DMS 273 treated with DMSO at 0.1 percent for 48 hours (cell line): Measurements from ENCODE around the gene ATP8A2.

ENCODE experiments used
- DNase-seq: peaks from one replicate; lab custom pipeline; 2025; lab: John Stamatoyannopoulos, UW

Gene ATP8A2

DNA sequence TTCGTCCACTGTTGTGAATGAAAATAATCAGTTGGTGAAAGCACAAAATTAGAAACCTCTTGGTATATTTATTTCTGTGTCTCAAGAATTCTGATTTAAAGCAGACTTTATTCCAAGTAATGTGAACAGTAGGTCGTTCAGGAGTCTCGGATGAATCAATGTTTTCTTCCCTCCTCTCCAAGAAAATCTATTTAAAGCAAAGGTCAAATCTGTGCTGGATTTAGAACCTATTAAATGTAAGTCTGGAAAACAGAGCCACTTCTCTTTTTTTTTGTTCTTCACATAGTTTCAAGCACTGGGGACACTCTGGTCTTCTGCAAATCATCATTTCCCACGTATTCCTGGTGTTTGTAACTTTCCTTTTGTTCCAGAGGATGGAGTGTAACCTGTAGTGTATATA lies 312.7 kb downstream of the ATP8A2 start:
- no peak for DNase-seq

GRCh38 chr13:25686831-25687470 lies 315.2 kb downstream of the ATP8A2 start:
- DNase-seq, result no peak

- DNase-seq, result no peak
Observed at GRCh38 chr13:25687471-25688225, 315.9 kb downstream of the ATP8A2 start.

- DNase-seq, result no peak
Observed at GRCh38 chr13:25688536-25688935, 316.8 kb downstream of the ATP8A2 start.

DNA sequence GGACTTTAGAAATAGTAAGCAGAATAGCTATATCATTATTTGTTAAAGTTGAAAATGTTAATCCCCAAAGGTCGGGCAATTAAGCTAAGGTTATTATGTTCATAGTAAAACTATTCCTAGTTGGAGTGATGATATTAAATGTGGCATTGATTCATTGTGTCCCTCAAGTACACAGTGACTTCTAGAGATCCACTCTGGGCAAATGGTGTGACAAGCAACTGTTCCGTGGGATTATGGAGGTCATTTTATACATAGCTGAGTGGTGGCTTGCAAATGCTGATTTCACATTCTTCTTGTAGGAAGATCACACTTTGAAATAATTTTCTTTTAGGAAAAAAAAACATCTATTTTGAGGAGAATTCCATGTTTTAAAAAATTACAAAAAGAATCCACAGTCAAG lies 317.8 kb downstream of the ATP8A2 start:
- DNase-seq, result no peak

DNA sequence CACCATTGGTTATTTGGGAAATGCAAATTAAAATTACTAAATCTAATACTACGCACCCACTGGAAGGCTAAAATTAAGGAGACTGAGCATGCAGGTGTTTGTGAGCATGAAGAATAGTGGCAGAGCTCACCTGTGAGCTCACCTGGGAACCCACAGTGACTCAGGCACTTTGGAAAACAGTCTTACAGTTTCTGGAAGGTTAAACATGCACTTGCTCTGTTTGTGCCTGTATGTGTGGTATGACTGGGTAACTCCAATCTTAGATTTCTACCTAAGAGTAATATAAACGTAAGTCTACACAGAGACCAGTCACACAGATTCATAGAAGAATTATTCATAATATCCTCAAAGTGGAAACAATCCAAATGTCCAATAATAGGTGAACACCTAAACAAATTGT lies 318.8 kb downstream of the ATP8A2 start:
- no peak for DNase-seq

GRCh38 chr13:25691654-25692053 lies 319.9 kb downstream of the ATP8A2 start:
- no peak for DNase-seq

GRCh38 chr13:25692099-25692498 lies 320.3 kb downstream of the ATP8A2 start:
- DNase-seq, result no peak

DNA sequence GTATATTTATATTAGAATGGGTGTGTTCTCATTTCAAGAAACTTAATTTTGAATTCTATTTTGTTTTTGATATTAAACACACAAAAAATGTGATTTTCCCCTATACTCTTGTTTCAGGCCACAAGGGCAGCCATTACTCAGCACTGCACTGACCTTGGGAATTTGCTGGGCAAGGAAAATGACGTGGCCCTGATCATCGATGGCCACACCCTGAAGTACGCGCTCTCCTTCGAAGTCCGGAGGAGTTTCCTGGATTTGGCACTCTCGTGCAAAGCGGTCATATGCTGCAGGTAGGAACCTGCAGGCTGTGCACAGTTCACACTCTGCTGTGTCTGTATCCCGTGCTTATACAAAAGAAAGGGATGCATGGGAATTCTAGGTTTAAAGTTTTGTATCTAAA lies 327.3 kb downstream of the ATP8A2 start:
- DNase-seq, result no peak

DNA sequence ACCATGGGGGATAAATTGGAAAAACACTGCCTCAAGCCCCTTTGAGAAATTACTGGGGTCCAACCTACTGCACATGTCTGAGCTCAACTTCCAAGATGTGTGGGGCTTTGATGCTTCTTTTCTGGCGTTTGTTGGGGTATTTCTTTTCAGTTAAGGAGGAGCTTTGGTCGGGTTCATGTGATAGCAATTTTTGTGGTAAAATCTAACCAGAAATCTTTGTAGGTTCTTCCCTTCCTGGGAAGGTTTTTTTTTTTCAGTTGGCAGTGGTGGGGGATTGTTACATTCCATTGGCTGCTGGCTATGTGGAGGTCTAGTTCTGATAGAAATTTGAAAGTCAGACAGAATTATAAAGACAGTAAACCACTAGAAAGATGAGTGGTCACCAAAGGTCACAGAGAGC lies 327.8 kb downstream of the ATP8A2 start:
- DNase-seq, result no peak

DNA sequence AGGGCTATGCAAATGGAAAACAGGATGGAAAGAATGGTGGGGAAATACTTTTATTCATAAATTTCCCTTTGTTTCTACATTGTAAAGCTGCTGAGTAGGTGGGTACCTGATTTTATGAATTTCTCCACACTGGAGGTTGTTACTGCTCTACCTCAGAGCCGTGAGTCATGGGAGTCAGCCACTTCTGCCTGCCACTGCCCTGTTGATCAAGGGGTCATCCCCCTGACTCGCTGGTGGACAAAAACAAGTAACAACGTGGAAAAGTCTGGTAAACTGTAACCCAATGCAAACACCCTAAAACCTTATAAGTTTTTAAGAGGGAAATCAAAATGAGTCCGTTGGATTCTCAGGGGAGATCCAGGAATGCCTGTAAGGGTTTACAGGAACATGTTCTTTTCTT lies 329.5 kb downstream of the ATP8A2 start:
- no peak for DNase-seq

DNA sequence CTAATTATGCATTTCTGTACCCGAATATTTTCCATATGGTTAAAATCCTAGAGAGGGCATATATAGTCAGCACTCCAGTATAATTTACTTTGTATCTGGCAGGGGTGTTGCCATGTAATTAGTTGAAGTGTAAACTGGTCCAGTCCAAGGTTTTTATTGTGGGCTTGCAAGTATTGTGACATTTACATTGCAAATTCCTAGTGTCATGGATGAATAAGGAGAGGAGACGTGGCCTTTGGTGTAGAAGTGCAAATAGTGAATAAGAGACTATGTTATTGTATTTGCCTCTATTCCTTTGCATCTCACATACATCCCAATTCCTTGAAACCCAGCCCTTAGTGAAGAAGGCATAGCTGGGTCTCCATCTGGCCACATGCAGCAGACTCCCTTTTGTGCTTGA lies 330.6 kb downstream of the ATP8A2 start:
- no peak for DNase-seq

DNA sequence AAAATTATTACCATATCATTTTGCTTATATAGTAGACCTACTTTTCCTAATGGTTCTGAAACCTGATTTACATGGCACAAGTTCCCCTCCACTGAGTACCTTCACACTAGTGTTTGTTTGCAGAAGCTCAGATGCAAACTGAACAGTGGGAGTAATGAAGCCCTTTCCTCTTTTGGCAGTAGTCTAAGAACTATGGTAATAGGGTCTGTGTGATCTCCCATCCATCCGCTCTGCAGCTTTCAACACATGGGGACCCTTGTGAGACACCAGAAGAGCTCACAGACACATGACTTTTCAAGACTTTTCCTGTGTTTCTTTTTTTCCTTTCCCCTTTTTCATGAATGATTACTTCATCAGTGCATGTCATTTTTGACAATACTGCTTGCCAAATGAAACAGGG lies 336.0 kb downstream of the ATP8A2 start:
- DNase-seq, result no peak

DNA sequence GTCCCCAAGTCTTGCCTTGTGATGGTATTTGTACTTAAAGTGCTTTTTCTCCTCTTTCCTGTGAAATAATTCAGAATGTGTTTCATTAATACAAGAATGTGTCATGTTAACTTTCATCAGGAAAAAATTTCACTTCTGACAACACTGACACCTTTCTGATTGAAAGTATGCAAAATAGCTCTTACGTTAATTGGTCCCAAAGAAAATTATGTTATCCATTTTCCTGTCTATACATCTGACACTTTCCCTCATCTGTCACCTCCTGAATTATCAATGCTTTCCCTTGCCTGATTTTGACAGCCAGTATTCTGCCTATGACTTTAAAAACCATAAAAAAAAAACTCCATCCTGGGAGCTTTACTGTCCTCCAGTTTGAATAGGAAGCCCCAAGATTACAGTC lies 336.5 kb downstream of the ATP8A2 start:
- DNase-seq, result no peak

- no peak for DNase-seq
Observed at GRCh38 chr13:25709088-25709487, 337.3 kb downstream of the ATP8A2 start.

DNA sequence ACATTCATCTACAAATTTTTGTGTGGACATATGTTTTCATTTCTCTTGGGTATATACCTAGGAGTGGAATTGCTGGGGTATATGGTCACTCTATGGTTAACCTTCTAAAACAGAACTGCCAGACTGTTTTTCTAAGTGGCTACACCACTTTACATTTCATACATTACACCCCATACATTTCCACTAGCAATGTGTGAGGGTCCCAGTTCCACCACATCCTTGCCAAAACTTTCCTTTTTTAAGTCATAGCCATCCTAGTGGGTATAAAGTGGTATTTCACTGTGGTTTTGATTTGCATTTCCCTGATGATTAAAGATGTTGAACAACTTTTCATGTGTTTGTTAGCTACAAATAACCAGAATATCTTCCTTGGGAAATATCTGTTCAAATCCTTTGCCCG lies 344.0 kb downstream of the ATP8A2 start:
- DNase-seq, result no peak

- DNase-seq, result no peak
Observed at GRCh38 chr13:25717666-25718197, 346.0 kb downstream of the ATP8A2 start.

DNA sequence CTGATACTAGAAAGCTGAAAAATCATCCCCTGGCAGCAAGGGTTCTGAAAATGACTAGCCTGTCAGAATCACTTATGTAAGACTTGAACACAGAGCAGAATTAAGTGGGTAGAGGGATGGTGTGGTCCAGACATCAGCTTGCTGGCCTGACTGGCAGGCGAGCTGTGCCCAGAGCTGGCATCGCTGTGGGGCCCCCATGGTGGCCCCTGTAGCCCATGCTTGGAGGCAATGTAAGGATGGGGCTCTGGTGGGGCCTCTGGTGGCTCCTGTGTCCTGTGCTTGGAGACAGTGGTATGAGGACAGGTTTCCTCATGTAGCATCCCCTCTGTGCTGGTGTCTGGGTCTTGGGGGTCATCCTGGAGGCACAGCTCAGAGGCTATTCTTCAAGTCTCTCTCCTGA lies 347.9 kb downstream of the ATP8A2 start:
- no peak for DNase-seq

DNA sequence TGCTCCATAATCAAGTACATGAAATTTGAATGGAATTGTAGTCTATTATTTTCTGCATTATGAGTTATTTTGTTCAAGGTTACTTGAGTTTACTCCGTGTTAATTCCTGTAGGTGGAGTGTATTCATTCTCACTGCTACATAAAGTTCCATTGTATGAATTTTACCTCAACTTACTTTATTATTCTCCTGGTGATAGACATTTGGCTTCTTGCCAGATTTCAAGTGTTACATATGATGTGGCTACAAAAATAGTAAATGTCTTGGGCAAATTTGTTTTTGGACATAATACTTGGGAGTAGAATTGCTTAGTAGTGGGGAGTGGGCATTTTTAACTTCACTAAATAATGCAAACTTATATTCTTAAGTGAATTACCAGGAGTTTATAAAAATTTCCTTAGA lies 351.1 kb downstream of the ATP8A2 start:
- DNase-seq, result no peak

GRCh38 chr13:25725104-25725503 lies 353.3 kb downstream of the ATP8A2 start:
- no peak for DNase-seq

GRCh38 chr13:25727250-25727649 lies 355.5 kb downstream of the ATP8A2 start:
- DNase-seq, result no peak

- no peak for DNase-seq
Observed at GRCh38 chr13:25727810-25728209, 356.0 kb downstream of the ATP8A2 start.

- no peak for DNase-seq
Observed at GRCh38 chr13:25729201-25729600, 357.4 kb downstream of the ATP8A2 start.

DNA sequence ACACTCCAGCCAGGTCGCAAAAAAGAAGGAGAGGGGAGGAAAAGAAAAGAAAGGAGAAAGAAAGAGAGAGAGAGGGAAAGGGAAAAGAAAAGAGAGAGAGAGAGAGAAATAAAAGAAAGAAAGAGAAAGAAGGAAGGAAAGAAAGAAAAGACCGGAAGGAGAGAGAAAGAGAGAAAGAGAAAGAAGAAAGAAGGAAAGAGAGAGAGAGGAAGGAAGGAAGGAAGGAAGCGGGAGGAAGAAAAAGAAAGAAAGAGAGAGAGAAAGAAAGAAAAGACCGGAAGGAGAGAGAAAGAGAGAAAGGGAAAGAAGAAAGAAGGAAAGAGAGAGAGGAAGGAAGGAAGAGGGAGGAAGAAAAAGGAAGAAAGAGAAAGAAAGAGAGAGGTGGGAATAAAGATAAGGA lies 359.3 kb downstream of the ATP8A2 start:
- DNase-seq, result no peak
